ENCODE data around the gene AKR1C1.
"Not testable (repeated sequence)": the region's sequence is repeated elsewhere in the genome, so short reads cannot be mapped to it uniquely, and the experiment has no call there.

Gene AKR1C1

GRCh38 chr10:4962876-4963814, at the start of gene AKR1C1:
TSS of gene AKR1C1 (plus strand) at chr10:4963415. CDS start at chr10:4963445, 30 bp downstream.
- DNase-seq: not testable (repeated sequence)

DNA sequence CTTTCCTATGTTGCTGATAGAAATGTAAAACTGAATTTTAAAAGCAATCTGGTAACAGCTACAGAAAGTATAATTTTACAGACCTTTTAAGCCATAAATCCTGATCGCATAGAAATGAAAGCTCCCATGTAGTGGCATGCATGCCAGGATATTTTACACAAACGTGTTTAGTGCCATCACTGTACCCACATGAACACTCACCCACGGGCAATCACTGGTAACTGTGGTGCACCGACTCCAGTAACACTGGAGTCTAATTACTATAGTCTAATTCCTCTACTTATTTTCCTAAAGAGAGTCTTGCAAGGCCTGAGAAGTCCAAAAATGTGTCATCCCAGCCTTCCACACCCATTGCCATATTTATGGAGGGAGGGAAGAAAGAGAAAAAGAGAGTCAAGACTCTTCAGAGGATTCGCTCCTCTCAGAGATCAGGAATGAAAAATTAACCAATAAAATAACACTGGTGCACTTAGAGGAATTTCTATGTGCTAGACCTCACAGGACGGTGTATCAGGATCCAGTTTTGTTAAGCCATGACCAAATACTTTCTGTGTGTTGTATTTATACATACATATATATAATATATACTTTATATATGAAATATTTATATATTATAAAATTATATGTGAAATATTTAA, 48.9 kb upstream of the AKR1C1 start:
- DNase-seq: no peak

- no peak for DNase-seq
Observed at GRCh38 chr10:4916086-4916716, 47.0 kb upstream of the AKR1C1 start.

- no peak for DNase-seq
Observed at GRCh38 chr10:4918236-4918635, 45.0 kb upstream of the AKR1C1 start.

GRCh38 chr10:4924482-4924881, 38.7 kb upstream of the AKR1C1 start:
- DNase-seq: not testable (repeated sequence)

- no peak for DNase-seq
Observed at GRCh38 chr10:4926400-4926799, 36.8 kb upstream of the AKR1C1 start.

- DNase-seq: no peak
Observed at GRCh38 chr10:4931587-4931986, 31.6 kb upstream of the AKR1C1 start.

- DNase-seq: no peak
Observed at GRCh38 chr10:4934391-4934987, 28.7 kb upstream of the AKR1C1 start.

DNA sequence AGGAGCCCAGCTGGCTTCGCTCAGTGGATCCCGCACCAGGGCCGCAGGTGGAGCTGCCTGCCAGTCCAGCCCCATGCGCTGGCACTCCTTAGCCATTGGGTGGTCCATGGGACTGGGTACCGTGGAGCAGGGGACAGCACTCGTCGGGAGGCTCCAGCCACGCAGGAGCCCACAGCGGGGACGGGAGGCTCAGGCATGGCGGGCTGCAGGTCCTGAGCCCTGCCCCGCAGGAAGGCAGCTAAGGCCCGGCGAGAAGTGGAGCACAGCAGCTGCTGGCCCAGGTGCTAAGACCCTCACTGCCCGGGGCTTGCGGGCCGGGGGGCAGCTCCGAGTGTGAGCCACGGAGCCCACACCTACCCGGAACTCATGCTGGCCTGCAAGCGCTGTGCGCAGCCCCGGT, 25.9 kb upstream of the AKR1C1 start:
- no peak for DNase-seq

DNA sequence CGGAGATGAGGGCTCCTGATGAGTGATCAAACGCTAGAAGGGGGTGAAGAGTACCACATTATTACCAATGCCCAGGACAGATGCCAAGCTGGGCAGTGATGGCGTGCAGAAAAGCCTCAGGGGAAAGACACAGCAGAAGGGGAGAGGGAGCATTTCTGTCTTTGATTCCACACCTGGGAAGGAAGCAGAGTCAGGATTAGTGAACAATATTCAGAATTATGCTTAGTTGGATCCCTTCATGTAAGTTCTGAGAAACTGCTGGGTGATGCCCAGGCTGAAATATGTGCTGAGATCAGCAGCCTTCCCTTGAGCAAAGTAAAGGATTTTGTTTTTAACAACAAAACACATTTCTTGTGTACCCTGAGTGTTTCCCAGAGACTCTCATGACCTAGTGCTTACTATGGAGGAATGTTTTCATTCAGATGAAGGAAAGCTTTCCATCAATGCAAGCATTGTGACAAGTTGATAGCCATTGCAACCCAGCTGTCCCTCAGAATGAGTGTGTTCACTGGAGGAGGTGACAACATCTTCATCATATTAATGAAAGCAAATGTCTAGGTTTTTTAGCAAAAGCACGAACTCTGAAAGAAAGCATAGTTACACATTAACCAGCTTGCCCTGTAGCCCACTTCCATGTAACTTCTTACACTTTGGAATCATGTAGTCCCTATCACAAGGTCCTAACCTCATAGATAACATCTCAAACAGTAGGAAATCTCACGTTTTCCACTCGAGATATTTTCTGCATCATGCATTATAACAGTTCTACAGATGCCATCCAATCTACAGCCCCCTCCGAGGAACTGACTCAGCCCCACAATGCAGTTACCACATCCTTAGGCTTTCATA, 23.8 kb upstream of the AKR1C1 start:
- DNase-seq: no peak

DNA sequence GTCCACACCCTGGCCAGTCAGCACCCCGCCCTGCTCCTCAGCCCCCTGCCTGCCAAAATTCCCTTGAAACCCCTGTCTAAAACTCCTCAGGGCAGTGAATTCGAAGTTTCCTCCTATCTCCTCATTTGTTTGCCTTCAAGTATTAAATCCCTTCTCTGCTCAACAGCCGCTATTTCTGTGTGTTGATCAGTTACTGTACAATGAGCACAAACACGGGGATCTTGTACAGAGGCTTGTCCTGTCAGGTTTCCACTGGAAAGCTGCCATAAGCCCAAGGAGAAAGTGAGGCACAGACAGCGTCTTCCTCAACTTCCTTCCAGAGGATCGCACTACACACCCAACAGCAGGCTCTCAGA, 23.2 kb upstream of the AKR1C1 start:
- not testable (repeated sequence) for DNase-seq

- DNase-seq: not testable (repeated sequence)
Observed at GRCh38 chr10:4940909-4941308, 22.3 kb upstream of the AKR1C1 start.

DNA sequence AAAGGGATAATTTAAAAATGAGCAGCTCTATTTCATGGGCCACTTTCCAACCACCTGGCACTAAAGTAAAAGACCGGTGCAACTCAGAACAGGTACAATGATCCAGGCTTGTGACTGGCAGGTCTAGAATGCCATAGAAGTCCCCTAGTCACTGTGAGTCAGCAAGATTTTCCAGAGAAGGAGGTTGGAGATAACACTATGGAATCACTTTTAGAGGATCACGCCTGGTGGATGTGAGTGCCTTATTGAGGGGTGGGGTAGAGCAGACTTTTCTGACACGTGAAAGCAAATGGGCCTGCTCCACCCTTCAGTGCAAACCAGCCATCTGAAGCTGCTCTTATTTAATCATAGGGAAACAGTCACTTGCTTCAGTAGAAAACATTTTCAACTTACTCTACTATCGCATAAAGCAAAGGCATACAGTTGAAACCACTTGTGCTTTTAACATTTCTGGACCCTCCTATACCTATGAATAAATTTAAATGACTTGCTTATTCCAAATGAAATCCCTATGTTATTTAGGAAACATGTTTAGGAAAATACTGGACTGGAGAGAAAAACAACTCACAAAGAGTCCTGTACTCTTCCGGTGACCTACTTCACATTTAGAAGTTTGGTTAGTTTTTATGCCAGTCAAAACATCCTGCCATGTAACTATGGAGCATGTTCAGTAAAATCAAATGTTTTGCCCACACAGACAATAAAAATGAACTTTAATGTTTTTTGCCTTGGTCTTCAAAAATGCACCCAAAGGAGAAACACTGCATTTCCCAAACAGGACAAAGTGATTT, 21.5 kb upstream of the AKR1C1 start:
- DNase-seq: no peak

DNA sequence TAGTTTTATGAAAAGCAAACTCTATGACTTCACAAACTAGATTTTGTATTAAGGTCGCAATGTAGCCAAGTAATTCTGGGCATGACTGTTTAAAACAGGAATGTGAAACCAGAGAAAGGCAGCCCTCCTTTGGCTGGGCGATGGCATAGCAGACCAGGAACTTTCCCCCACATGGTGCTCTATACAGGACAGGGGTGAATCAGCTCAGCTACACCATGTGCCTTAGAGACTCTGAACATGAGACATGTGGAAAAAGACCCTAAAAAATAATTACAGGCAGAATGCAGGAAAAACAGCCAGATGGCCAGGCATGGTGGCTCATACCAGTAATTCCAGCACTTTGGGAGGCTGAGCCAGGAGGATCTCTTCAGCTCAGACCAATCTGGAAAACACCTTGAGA, 20.3 kb upstream of the AKR1C1 start:
- not testable (repeated sequence) for DNase-seq

DNA sequence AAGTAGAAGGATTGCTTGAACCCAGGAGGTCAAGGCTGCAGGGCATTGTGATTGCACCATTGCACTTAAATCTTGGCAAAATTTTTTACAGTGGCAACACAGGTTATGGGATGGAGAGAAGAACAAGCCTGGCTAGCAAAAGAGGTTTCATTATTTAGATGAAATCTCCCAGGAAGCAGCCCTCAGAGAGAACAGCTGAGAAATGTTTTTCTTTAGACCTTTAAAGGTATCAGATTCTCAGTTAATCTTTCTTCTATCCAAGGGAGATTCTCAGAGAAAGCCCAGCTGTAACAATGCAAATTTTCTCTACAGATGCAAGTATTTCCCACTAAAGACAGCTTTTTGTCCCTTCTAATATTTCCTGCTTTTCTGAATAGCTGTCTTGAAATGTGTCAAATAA, 19.8 kb upstream of the AKR1C1 start:
- DNase-seq: not testable (repeated sequence)

GRCh38 chr10:4943821-4944220, 19.4 kb upstream of the AKR1C1 start:
- no peak for DNase-seq

- DNase-seq: no peak
Observed at GRCh38 chr10:4944841-4945240, 18.4 kb upstream of the AKR1C1 start.

DNA sequence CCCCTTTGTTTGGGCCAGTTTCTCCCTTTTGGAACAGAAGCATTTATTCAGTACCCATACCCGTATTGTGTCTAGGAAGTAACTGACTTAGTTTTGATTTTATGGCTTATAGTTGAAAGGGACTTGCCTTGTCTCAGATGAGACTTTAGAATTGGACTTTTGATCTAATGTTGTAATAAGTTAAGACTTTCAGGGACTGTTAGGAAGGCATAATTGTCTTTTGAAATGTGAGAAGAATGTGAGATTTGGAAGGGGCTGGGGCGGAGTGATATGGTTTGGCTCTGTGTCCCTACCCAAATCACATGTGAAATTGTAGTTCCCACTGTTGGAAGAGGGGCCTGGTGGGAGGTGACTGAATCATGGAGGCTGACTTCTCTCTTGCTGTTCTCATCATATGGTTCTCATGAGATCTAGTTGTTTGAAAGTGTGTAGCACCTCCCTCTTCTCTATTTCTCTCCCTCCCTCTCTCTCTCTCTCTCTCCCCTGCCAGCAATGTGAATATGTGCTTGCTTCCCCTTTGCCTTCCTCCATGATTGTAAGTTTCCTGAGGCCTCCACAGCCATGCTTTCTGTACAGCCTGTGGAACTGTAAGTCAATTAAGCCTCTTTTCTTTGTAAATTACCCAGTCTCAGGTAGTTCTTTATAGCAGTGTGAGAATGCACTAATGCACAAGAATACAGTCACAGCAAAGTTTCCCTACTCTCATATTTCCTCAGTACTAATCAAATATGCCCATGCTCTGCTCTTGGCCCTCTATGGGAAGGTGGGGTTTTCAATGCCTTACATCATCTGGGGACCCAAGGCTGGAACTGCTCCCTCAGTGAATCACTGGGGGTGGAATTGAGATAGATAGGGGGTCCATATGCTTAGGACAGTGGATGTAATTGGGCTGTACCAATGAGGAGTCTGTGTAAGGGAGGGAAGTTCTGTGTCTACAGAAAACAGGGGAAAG, 17.2 kb upstream of the AKR1C1 start:
- DNase-seq: no peak

DNA sequence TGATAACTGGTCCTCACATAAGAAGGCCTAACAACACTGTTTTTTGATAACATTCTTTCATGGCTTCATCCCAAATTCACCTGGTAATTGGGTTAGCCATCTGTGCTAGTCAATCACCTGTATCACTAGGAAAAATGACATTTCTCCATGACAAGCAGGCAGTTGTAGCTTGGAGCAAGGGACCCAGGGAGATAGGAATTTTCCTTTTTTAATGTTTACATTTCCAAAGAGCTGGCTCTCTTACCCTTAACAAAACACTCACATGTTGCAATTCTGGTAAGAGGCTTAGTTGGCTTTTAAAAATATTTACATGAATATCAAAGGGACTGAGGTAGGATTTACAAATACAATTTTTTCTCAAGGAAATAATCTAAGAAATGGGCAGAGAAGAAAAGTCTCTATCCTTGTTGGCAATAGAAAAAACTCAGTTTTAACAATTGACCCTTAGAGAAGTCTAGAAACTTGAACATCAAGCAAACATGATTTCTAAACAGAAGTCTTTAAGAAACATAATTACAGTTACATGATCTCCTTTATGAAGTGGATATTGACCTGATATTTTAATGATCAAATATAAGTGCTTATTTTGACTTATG, 16.1 kb upstream of the AKR1C1 start:
- no peak for DNase-seq
